Hematopoietic multipotent progenitor cell treated with erythropoietin and hydrocortisone succinate and interleukin-3 and kit ligand, for 4 days (in vitro differentiated cells): ENCODE data around the gene C16orf92.
A peak's percentile ranks its signal among the peaks of the same experiment; 100 is the strongest.

ENCODE experiments used
- DNase-seq: peaks from one replicate; pipeline ENCODE4 v3.0.0-alpha.2; 2015

The C16orf92 gene

DNA sequence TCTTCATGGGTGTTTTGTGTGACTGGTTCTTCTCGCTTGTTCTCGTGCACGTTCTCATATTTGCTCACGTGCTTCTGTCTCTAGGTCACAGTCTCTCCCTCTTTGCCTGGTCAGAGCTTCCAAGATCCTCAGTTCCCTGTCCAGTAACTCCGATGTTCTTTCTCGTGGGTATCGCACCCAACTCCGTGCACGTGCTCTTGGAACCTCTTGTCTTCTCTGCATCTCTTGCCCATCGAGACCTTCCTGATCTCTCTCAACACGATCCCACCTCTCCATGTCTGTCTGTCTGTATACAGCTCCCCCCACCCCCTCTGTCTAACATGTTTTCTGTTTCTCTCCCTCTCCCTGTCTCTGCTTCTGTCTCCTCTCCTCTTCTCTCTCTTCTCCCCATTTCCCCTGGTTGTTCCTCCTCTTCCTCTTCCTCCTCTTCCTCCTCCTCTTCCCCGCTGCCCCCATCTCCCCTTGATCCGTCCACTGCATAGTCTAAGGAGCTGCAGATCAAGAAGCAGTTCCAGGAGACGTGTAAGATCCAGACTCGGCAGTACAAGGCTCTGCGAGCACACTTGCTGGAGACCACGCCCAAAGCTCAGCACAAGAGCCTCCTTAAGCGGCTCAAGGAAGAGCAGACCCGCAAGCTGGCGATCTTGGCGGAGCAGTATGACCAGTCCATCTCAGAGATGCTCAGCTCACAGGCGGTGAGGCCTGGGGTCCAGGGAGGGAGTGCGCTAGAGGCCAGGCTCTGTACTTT is 33.7 kb upstream of the C16orf92 start:
- no peak for DNase-seq

DNA sequence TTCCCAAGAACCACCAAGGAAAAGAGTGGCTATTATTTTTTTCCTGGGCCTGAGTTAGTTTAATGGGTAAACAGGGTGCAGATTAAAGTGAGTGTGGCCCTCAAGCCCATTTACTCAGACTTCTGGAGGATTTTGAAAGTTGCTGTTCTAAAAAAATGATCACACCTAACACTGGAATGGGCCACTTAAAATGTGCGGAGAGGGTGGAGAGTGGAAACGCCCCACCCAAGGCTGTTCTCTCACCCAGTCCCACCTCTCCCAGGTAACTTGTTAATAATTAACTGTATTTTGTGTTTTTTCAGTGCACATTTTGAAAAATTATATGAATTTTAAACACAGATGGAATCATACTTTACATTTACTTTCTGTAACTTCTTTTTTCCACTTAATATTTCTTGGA is 33.0 kb upstream of the C16orf92 start:
- no peak for DNase-seq

DNA sequence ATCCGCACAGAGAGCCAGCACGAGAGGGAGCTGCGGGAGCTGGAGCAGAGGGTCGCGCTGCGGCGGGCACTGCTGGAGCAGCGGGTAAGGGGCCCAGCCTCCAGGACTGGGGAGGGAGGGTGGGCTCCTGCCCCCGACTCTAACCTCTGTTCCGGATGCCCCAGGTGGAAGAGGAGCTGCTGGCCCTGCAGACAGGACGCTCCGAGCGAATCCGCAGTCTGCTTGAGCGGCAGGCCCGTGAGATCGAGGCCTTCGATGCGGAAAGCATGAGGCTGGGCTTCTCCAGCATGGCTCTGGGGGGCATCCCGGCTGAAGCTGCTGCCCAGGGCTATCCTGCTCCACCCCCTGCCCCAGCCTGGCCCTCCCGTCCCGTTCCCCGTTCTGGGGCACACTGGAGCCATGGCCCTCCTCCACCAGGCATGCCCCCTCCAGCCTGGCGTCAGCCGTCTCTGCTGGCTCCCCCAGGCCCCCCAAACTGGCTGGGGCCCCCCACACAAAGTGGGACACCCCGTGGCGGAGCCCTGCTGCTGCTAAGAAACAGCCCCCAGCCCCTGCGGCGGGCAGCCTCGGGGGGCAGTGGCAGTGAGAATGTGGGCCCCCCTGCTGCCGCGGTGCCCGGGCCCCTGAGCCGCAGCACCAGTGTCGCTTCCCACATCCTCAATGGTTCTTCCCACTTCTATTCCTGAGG is 32.0 kb upstream of the C16orf92 start:
- DNase-seq, result no peak

DNA sequence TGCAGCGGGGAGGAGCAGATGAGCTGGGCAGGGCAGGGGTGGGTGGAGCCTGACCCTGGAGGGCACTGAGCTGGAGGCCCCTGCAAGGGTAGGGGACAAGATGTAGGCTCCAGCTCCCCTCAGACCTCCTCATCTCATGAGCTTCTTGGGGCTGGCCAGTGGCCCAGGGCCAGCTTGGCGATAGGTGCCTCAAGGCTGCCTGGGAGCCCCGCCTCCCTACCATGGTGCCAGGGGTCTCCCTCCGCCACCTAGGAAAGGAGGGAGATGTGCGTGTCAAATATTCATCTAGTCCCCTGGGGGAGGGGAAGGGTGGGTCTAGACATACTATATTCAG is 31.5 kb upstream of the C16orf92 start:
- DNase-seq, result no peak

DNA sequence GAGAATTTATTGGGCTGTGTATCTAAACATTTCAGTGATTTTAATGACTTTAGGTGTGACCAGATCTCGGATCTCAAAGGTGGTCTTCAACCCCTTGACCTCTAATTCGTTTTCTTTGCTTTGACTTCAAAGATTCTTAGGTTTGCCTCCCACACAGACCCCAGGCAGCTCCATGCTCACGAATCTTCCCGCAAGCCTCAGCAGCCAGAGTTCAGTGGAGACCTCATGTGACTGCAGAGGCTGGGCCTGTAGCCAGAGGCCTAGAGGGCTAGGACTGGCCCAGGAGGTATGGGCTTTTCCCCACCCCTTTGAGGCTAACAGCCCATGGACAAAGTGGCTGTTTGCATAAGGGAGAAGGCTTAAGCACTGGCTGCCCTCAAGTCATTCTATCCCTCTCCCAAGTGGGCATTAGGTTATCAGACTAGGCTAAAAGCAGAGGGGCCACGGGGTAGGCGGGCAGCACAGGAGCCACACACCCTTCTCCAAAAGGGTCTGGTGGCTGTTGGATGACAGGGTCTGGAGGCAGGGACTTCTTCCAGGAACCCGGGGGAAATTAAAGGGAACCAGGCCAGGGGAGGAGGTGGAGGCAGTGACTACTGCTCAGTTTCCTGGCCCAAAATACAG is 30.5 kb upstream of the C16orf92 start:
- no peak for DNase-seq

DNA sequence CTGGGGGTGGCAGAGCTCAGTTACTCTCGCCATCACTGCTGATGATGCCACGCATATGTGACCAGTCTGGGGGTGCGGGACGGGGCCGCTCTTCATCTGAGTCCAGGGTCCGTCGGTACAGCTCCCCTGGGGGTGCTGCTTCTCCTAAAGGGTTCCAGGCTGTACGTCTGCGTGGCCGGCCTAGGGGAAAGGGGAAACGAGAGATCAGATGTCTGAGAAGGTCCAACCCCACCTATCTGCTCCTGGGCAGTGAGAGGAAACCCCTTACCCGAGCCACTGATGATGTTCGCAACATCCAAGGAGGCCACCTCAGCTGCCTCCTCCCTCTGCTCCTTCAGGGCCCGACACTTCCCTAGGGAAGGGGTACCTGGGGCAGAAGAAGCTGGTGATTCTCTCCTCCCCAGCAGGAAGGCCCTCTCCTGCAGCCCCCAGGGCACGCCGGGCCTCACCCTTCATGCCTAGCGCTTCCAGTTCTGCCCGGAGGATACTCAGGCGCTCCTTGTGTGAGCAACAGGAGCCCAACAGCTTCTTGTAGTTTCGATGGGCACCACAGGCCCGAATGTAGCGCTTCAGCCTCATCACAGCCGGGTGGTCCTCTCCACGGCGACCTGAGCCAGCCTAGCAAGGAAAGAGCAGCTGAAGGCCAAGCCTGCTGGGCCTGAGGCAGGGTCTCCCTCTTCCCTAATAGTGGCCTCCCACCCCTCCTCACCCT is 29.7 kb upstream of the C16orf92 start:
- no peak for DNase-seq

DNA sequence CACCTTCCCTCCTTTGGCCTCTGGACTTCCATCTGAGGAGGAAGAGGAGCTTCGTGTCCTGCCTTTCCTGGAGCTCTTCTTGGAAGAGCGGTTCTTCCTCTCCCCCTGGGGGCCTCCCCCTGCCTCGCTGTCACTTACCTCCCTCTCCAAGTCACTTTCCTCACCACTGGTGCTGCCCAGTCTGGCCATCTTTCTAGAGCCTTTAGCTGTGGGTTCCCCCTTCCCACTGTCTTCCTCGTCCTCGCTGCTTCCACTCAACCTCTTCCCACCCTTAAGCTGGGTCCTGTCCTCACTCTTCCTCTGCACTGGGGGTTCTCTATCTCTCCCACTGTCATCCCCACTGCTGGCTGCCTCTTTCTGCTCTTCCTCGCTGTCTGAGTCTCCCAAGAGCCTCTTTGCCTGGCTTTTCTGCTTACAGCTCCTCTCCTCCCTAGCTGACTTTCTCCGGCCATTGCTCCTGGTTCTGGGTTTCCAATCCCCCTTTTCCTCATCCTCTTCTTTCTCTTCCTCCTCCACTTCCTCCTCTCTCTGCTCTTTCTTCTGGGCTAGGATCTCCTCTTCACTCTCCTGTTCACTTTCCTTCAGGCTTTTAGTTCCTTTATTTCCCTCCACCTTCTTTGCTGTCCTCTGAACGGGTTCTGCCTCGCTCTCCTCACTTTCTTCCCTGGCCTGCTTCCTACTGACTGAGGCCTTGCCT is 28.9 kb upstream of the C16orf92 start:
- DNase-seq, result no peak

DNA sequence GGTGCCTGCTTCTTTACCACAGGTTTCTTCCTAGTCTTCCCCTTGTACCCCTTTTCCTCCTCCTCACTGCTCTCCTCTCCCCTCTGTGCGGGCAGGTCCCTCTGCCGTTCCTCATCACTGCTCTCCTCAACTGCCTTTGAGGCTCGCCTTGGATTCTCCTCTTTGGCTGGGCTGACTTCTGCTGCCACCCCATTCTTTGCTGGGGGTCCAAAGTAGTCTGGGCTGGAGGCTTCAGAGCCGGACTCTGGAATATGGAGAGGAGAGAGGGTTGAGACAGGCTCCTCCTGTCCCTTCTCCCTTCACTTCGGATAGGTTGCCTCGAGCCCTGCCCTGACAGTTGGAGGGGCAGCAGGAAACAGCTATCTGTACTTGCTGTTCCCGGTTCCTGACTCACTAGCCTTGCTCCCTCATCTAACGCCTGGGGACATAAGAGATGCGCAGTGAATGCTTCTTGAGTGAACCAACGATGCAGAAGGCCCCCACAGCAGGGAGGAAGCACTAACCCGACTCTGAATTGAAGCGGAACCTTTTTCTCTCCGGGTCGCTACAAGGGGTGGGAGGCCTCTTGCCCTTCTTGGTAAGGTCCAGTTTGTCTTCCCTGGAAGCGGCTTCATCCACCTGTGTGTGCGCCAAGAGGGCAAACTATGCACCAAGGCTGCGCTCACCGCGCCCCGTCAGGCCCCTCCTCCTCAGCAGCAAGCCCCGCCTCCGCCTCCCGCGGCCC is 28.2 kb upstream of the C16orf92 start:
- DNase-seq, result peak; percentile 71

DNA sequence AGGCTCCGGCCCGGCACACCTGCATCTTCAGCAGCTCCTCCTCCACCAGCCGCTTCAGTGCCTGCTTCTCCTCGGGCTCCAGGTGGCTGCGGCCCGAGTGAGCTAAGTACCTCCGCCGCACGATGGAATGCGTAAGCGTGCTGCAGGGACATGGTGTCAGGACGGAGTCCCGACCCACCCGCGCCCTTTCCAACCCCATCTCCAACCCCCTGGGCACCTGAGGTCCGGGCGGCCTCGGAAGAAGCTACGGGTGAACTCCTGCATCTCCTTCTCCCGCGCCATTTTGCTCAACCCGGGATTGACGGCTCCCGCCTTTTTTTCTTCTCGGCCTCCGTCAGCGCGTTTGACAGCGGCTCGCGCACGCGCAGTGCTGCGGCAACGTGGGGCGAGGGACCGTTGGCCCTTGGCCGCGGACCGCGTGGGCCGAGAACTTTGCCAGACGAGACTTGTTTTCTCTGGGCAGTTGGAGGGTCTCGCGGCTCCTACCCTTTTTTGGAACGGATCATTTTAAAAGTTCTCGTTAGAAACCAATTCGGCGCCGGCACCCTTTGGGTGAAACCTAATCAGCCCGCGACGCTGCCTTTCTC is 27.6 kb upstream of the C16orf92 start, which contains the start of gene HIRIP3:
Gene HIRIP3, minus strand, starts transcription at position 294 of the 587 bp plus-strand sequence. Its CDS starts 12 bp downstream, at position 282.
- peak; percentile 96 for DNase-seq

DNA sequence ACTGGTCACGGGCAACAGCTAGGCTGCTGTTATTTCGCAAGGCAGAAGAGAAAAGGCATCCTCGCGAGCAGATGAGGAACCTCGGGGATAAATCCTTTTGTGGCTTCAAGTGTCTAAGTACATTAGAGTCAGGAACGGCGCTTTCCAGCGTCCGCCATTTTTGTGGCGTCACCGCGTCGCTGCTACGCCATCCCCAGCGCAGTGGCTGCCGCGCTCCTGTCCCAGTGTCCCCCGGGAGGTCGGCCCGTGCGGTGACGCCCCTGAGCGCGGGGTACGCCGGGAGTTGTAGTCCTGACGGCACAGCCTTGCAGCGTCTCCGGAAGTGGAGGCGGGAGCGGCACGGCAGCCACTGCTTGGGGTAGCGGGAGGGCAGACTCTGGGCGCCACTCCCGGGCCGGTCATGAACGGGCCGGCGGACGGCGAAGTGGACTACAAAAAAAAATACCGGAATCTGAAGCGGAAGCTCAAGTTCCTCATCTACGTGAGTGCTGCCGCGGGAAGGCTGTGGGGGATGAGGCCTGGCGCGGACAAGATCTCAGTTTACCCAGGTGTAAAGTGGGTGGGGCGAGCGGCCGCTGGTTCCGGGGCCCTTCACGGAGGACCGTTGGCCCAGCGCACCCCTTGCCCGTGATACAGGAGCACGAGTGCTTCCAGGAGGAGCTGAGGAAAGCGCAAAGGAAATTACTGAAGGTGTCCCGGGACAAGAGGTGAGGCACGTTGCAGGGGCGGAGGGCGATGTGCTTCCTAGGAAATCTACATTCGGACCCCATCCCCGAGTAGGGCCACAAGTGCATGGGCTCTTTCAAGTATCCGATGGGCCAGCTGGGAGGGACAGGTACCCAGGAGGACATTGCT is 26.9 kb upstream of the C16orf92 start, which contains the start of gene INO80E:
Gene INO80E, plus strand, starts transcription at position 331 of the 855 bp plus-strand sequence. Its CDS starts 70 bp downstream, at position 401.
- peak; percentile 99 for DNase-seq

DNA sequence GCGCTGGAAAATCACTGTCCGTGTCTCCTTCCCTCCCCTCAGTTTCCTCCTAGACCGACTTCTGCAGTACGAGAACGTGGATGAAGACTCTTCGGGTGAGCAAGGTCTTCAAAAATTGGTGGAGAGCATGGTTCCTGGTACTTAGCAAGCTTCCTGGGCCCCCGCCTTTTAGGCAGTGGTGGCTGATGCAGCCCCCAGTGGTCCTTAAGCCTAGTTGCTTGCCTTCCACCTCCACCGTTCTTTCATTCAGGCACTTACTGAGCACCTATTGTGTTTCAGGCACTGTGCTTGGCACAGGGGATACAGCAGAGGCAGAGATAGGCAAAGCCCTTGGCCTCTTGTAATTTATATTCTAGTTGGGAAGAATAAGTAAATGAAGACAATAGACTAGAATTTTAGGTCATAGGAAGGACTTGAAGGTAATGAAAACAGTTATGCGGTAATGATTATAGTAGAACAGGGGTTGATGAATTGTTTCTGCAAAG is 26.2 kb upstream of the C16orf92 start:
- DNase-seq, result peak; percentile 48

DNA sequence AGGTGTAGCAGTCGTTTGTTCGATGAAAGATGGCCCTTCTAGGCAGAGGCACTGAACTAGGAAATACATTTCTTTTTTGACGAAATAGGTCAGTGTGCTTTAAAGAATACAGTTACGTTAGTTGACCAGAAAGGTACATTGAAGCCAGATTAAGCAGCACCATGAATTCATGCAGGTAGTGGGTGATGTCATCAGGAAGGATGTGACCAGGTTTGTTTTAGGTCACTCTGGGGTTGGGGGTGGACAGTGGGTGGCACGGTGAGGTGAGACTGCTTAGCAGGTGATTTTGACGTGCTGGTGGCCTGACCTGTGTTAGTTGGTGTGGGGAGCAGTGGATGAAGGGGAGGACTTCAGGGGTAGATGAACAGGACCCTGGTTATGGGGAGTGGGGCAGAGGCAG is 23.4 kb upstream of the C16orf92 start:
- DNase-seq, result no peak

DNA sequence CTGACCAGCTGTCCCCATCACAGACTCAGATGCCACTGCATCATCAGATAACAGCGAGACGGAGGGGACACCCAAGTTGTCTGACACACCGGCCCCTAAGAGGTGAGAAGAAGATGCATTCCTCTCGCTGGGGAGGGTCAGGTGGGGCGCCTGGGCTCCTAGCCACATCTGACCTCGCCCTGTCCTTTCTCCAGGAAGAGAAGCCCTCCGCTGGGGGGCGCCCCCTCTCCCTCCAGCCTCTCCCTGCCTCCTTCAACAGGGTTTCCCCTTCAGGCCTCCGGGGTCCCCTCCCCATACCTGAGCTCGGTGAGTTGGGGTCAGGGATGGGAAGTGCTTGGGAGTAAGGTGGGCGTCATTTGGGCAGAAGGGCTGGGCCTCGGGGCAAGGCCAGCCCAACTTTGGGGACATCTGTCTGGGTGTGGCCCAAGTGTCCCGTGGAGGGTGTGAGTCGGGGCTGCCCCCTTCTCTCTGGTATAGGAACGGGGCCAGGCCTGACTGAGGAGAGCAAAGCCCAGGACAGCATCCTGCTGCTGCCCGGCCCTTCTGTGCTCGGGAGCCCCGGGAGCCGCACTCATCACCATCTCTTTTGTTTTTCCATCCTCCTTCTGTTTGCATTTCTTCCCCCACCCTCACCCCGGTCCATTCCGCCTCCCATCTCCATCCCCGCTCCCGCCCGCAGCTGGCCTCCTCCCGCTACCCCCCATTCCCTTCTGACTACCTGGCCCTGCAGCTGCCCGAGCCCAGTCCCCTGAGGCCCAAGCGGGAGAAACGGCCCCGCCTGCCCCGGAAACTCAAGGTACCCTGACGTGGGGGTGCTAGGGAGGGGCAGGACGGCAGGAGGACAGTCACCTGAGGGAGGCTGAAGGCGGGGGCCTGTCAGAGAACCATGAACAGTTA is 22.0 kb upstream of the C16orf92 start:
- DNase-seq, result no peak

DNA sequence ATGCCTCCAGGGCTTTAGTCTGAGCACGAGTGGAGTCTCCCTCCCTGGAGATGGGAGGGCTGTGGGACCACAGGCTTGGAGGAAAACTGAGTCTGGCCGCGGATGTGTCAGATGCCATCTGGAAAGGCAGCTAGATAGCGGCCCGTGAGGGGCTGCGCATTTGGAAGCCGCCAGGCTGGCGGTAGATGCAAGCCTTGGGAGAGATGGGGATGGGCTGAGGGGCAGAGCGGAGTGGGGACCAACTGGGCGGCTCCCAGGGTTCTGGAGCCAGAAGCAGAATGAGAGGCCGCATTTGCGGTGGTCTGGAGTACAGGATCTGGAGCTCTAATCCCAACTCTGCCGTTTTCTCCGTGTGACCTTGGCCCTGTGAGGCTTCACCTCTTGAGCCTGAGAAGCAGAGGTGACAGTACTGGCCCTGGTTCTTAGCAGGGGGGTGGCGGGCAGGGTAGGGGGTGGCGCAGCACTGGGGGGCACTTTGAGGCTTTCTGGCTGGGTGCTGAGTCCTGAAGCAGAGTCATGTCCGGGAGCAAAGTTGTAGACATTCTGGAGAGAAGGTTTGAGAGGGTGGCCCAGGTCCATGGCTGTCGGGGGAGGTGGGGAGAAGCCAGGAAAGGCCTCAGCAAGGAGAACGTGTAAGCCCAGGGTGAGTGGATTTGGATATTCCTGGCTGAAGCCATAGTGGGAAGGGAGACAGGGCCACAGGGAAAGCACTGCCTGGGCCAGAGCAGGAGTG is 20.2 kb upstream of the C16orf92 start:
- no peak for DNase-seq

DNA sequence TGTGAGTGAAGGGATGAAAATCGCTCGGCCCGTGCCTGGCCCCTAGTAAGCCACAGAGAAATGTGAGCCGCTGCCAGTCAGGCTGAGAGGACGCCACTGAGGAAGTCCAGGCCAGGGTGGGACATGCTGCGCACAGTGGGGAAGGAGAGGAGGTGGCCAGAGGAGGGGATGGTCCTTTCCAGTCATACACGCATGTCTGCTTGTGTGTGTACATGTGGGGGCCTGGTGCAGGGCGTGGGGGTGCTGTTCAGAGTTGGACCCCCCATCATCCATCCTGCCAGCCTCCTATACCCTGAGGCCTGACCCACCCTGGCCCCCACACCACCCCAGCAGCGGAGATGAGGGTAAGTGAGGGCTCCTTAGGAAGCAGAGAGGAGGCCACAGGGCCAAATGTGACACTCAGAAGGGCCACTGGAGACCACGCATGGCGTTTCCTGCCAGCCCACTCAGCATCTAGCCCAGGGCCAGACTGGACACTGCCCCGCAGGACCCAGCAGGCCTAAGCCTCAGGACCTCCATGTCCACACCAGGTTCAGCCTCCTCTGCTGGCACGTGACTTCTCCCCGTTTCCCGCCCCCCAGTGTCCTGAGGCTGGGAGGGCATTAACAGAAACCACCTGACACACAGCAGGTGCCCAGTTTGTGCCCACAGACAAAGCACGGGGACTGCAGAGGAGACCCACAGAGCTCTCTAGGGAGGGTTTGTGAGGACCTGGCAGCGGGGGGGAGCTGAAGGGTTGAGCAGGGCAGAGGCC is 19.2 kb upstream of the C16orf92 start:
- no peak for DNase-seq

DNA sequence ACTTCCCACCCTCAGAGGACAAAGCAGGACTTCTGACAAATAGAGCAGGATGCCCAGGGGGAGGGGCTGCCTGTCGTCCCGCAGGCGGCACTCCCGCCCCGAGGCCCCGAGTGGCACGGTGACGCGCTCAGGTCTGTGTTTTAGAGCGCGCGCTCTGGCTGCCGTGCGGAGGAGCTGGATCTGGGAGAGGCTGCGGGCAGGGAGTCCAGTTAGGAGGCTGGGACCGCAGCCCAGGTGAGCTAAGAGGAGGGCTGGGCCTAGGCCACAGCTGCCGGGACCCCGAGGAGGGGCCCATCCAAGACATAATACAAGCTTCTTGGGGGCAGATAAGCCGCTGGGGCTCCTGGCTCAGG is 18.6 kb upstream of the C16orf92 start:
- DNase-seq, result no peak

DNA sequence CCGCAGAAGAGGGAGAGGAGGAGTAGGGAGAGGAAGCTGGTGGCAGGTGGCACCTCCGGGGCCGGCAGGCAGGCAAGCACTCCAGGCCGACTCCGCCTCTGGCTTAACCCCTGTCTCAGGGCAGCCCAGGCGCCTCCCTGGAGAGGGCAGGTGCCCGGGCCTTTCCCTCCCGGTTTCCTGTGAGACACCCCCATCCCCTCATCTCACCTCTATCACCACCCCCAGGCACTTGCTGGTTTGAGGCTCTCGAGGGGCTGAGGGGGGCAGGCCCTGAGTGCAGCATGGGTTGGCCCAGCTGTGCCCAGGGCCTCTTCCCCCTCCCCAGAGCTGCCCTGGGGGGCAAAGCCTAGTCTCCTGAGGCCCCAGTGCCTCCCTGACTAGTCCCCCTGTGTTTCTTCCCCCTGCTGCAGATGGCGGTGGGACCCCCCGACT is 18.2 kb upstream of the C16orf92 start:
- DNase-seq, result peak; percentile 35
